Stomach (tissue), 4 donors: ENCODE measurements around the gene DPF1.

Source experiments
- EP300 ChIP-seq: sonication (generic); formaldehyde crosslinking; IDR thresholded peaks from one replicate; pipeline ENCODE4 v1.6.1; 2017; ENCODE audit warnings: antibody characterized with exemption
- POLR2A ChIP-seq, 4 donors: fragments of 450-650 bp; IDR thresholded peaks; one replicate each; pipeline ENCODE4 v1.6.1; 2016; ENCODE audit warnings: antibody characterized with exemption in 4 of 4, control low read depth in 2 of 4, mild to moderate bottlenecking in 1 of 4, moderate library complexity in 1 of 4
- POLR2AphosphoS5 ChIP-seq, 3 donors: sonication (generic); formaldehyde crosslinking; IDR thresholded peaks; one replicate each; pipeline ENCODE4 v1.6.1; 2016; ENCODE audit warnings: antibody characterized with exemption in 3 of 3
- TF ChIP-seq, protein P1 (sequence below), 7 experiments: fragments of 450-650 bp in 4 of 7; fragments of 200-600 bp in 3 of 7; sonication (generic) in 3 of 7; IDR thresholded peaks; one replicate each; pipeline ENCODE4 v1.5.1; 2016 to 2019; ENCODE audit warnings: antibody characterized with exemption in 7 of 7, control low read depth in 2 of 7, mild to moderate bottlenecking in 1 of 7

DNA sequence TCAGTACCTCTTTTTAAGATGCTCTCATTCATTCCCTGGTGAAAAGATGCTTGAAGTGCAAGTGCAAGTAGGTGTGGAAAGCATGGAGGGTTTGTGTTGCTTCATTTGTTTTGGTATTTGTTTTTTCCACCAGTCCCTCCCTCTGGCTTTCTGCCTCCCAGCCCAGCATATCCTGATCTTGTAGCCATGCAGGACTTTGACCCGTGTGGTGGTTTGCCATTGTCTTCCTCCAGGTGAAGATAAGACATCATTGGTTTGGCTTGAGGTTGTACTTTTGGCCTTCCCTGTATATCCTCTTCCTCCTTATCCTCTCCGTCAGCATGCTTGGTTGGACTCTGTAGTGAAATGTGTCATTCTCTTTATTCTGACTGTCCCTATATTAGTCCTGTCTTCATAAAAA is 49.5 kb upstream of the DPF1 start:
- TF ChIP-seq, protein P1, sequence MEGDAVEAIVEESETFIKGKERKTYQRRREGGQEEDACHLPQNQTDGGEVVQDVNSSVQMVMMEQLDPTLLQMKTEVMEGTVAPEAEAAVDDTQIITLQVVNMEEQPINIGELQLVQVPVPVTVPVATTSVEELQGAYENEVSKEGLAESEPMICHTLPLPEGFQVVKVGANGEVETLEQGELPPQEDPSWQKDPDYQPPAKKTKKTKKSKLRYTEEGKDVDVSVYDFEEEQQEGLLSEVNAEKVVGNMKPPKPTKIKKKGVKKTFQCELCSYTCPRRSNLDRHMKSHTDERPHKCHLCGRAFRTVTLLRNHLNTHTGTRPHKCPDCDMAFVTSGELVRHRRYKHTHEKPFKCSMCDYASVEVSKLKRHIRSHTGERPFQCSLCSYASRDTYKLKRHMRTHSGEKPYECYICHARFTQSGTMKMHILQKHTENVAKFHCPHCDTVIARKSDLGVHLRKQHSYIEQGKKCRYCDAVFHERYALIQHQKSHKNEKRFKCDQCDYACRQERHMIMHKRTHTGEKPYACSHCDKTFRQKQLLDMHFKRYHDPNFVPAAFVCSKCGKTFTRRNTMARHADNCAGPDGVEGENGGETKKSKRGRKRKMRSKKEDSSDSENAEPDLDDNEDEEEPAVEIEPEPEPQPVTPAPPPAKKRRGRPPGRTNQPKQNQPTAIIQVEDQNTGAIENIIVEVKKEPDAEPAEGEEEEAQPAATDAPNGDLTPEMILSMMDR (IDR thresholded peaks at IDR 0.05): no peak
- TF ChIP-seq POLR2A (IDR thresholded peaks at IDR 0.05) (no peak), POLR2AphosphoS5 (IDR thresholded peaks at IDR 0.05) (peak in 2 of 3 donors; percentile 72 to 76), EP300 (no peak)
